Right cardiac atrium (tissue), 5 donors: ENCODE measurements around the gene OR10V1. TPM values are rescaled to one million over a fixed set of nuclear protein-coding genes. Genes with fewer than 3 reads are reported as not detected.
A peak's percentile ranks its signal among the peaks of the same experiment; 100 is the strongest.

Source experiments
- ATAC-seq, 2 donors: fragments of 200-7000 bp; cut with Tn5 transposase; one replicate each; pipeline versions ENCODE4 v1.8.0 to v1.9.1; 2020; ENCODE audit warnings: moderate library complexity in 2 of 2, mild to moderate bottlenecking in 1 of 2
- DNase-seq, 3 donors: peaks; one replicate each; pipeline ENCODE4 v3.0.0-alpha.2; 2020
- H3K27ac ChIP-seq: one replicate; pipeline ENCODE4 v1.5.1; 2013; ENCODE audit warnings: mild to moderate bottlenecking, low read length, control low read depth, moderate library complexity
- H3K27me3 ChIP-seq: one replicate; pipeline ENCODE4 v1.6.1; 2013; ENCODE audit not compliant: control insufficient read depth, insufficient read depth
- H3K4me1 ChIP-seq: one replicate; pipeline ENCODE4 v1.6.1; 2013; ENCODE audit warnings: low read length; ENCODE audit not compliant: control insufficient read depth, insufficient read depth
- H3K4me3 ChIP-seq: one replicate; pipeline ENCODE4 v1.5.1; 2013; ENCODE audit warnings: low read length, control low read depth
- H3K9me3 ChIP-seq: one replicate; pipeline ENCODE4 v1.6.1; 2013; ENCODE audit warnings: low read length; ENCODE audit not compliant: control insufficient read depth
- WGBS: extraction: QIAGEN DNeasy Blood & Tissue Kit; methylation state at CpG from one replicate; pipeline ENCODE4 v1.1.7; 2013; 5-methylcytosine and 5-hydroxymethylcytosine counted together
- intact Hi-C, 4 donors: fragments of 100-400 bp; cut with DNase I; formaldehyde crosslinking; loops; one replicate each; pipeline versions ENCODE4 v1.11.0 to v1.14.0; 2022 to 2023
- polyA plus RNA-seq: library from polyadenylated mRNA; stranded (reverse); fragments of 200-250 nt; gene quantifications from one replicate; pipeline ENCODE4 v1.2.3, GENCODE V29; 2013
- total RNA-seq, 4 donors: library from RNA; stranded (reverse); fragmentation: NEBNext Ultra II Directional; extraction: Animal tissue kit (Norgen Biotek cat#: 25700); gene quantifications; one replicate each; pipeline ENCODE4 v1.2.1, GENCODE V29; 2021
- donor health status: healthy with polysubstance abuse.
- donor health status: DM: no; HTN: yes; CAD: no.
- donor health status: DM: no; HTN: no; CAD: no.
- donor health status: DM: no; HTN: yes; CAD: no; lungs with severe emphysema.
- donor health status: DM: yes; HTN: yes; CAD: no.

The OR10V1 gene
- total and polyA plus RNA-seq, 5 donors = not detected

GRCh38 chr11:59753650-59754493 lies 40.2 kb upstream of the OR10V1 start:
- 31% methylated on average over 47 of the region's 47 CpGs for WGBS
- Histone ChIP-seq H3K4me1 (peaks cover 6% of the 10 kb centered on the region), H3K27me3 (no peaks in the 10 kb centered on the region), H3K27ac (no peak overlapping the region), H3K9me3 (no peaks in the 10 kb centered on the region), H3K4me3 (peak overlapping the region; percentile 83)
- intact Hi-C loops = loop anchor here (1.0 to 5.0 kb wide), 3 partner anchors 48 to 49 kb away; no protein-coding TSS in a partner anchor
- DNase-seq (peak; percentile 87 to 94 (median 92)), ATAC-seq (peak; percentile 83 to 84)

- Histone ChIP-seq H3K9me3 (no peaks in the 10 kb centered on the region), H3K4me3 (no peak overlapping the region), H3K27ac (no peak overlapping the region), H3K27me3 (no peaks in the 10 kb centered on the region), H3K4me1 (no peaks in the 10 kb centered on the region)
- intact Hi-C loops = no loop called here
- 89% methylated on average over 2 of the region's 2 CpGs for WGBS
- DNase-seq (no peak), ATAC-seq (no peak)
Observed at GRCh38 chr11:59746111-59746510, 32.5 kb upstream of the OR10V1 start.

GRCh38 chr11:59730896-59731565 lies 17.4 kb upstream of the OR10V1 start:
- Histone ChIP-seq H3K4me3 (no peak overlapping the region), H3K27me3 (no peaks in the 10 kb centered on the region), H3K4me1 (no peaks in the 10 kb centered on the region), H3K9me3 (no peaks in the 10 kb centered on the region), H3K27ac (no peak overlapping the region)
- DNase-seq = no peak
- 67% methylated on average over 2 of the region's 2 CpGs for WGBS
- intact Hi-C loops = no loop called here
- ATAC-seq = no peak

- Histone ChIP-seq H3K4me1 (no peaks in the 10 kb centered on the region), H3K9me3 (no peaks in the 10 kb centered on the region), H3K4me3 (no peak overlapping the region), H3K27ac (no peak overlapping the region), H3K27me3 (no peaks in the 10 kb centered on the region)
- intact Hi-C loops = no loop called here
- no peak for DNase-seq
- no peak for ATAC-seq
- WGBS = 74% methylated on average over 5 of the region's 5 CpGs
Observed at GRCh38 chr11:59729834-59730233, 16.2 kb upstream of the OR10V1 start.

GRCh38 chr11:59728913-59729312 lies 15.3 kb upstream of the OR10V1 start:
- Histone ChIP-seq H3K4me3 (no peak overlapping the region), H3K9me3 (no peaks in the 10 kb centered on the region), H3K27ac (no peak overlapping the region), H3K27me3 (no peaks in the 10 kb centered on the region), H3K4me1 (no peaks in the 10 kb centered on the region)
- 31% methylated on average over 1 of the region's 1 CpG for WGBS
- intact Hi-C loops = no loop called here
- ATAC-seq (peak in 1 of 2 donors; percentile 11), DNase-seq (no peak)

GRCh38 chr11:59728154-59728553 lies 14.5 kb upstream of the OR10V1 start:
- no peak overlapping the region for H3K4me3 ChIP-seq
- ATAC-seq (no peak), DNase-seq (no peak)
- 72% methylated on average over 3 of the region's 3 CpGs for WGBS
- no peaks in the 10 kb centered on the region for H3K27me3 ChIP-seq
- intact Hi-C loops = no loop called here
- no peaks in the 10 kb centered on the region for H3K4me1 ChIP-seq
- H3K9me3 ChIP-seq = no peaks in the 10 kb centered on the region
- no peak overlapping the region for H3K27ac ChIP-seq

- intact Hi-C loops = no loop called here
- Histone ChIP-seq H3K27ac (no peak overlapping the region), H3K27me3 (no peaks in the 10 kb centered on the region), H3K9me3 (no peaks in the 10 kb centered on the region), H3K4me1 (no peaks in the 10 kb centered on the region), H3K4me3 (no peak overlapping the region)
- 84% methylated on average over 1 of the region's 1 CpG for WGBS
- ATAC-seq = no peak
- DNase-seq = no peak
Observed at GRCh38 chr11:59727426-59727825, 13.8 kb upstream of the OR10V1 start.

GRCh38 chr11:59724066-59724465 lies 10.4 kb upstream of the OR10V1 start:
- no peak overlapping the region for H3K4me3 ChIP-seq
- intact Hi-C loops = no loop called here
- 87% methylated on average over 3 of the region's 3 CpGs for WGBS
- ATAC-seq (no peak), DNase-seq (no peak)
- H3K4me1 ChIP-seq = no peaks in the 10 kb centered on the region
- H3K27ac ChIP-seq = no peak overlapping the region
- H3K27me3 ChIP-seq = no peaks in the 10 kb centered on the region
- H3K9me3 ChIP-seq = no peaks in the 10 kb centered on the region

- ATAC-seq (no peak), DNase-seq (no peak)
- Histone ChIP-seq H3K4me1 (no peaks in the 10 kb centered on the region), H3K4me3 (no peak overlapping the region), H3K27me3 (no peaks in the 10 kb centered on the region), H3K27ac (no peak overlapping the region), H3K9me3 (no peaks in the 10 kb centered on the region)
- 79% methylated on average over 2 of the region's 2 CpGs for WGBS
- intact Hi-C loops = no loop called here
Observed at GRCh38 chr11:59719556-59719955, 5.9 kb upstream of the OR10V1 start.

- intact Hi-C loops = no loop called here
- Histone ChIP-seq H3K9me3 (no peaks in the 10 kb centered on the region), H3K27me3 (no peaks in the 10 kb centered on the region), H3K4me1 (no peaks in the 10 kb centered on the region), H3K4me3 (no peak overlapping the region), H3K27ac (no peak overlapping the region)
- ATAC-seq (no peak), DNase-seq (no peak)
- WGBS = 57% methylated on average over 3 of the region's 3 CpGs
Observed at GRCh38 chr11:59716051-59716450, 2.4 kb upstream of the OR10V1 start.

GRCh38 chr11:59710136-59710847 lies 3.4 kb downstream of the OR10V1 start:
- Histone ChIP-seq H3K4me3 (no peak overlapping the region), H3K27ac (no peak overlapping the region), H3K4me1 (no peaks in the 10 kb centered on the region), H3K27me3 (no peaks in the 10 kb centered on the region), H3K9me3 (no peaks in the 10 kb centered on the region)
- 67% methylated on average over 3 of the region's 3 CpGs for WGBS
- ATAC-seq (no peak), DNase-seq (no peak)
- intact Hi-C loops = no loop called here
